NCI-H524 treated with DMSO at 0.1 percent for 48 hours (cell line): ENCODE measurements around the gene CEP97.
"Not testable (repeated sequence)": the region's sequence is repeated elsewhere in the genome, so short reads cannot be mapped to it uniquely, and the experiment has no call there.

Experiments used
- DNase-seq: peaks from one replicate; lab custom pipeline; 2025; lab: John Stamatoyannopoulos, UW

The CEP97 gene, protein sequence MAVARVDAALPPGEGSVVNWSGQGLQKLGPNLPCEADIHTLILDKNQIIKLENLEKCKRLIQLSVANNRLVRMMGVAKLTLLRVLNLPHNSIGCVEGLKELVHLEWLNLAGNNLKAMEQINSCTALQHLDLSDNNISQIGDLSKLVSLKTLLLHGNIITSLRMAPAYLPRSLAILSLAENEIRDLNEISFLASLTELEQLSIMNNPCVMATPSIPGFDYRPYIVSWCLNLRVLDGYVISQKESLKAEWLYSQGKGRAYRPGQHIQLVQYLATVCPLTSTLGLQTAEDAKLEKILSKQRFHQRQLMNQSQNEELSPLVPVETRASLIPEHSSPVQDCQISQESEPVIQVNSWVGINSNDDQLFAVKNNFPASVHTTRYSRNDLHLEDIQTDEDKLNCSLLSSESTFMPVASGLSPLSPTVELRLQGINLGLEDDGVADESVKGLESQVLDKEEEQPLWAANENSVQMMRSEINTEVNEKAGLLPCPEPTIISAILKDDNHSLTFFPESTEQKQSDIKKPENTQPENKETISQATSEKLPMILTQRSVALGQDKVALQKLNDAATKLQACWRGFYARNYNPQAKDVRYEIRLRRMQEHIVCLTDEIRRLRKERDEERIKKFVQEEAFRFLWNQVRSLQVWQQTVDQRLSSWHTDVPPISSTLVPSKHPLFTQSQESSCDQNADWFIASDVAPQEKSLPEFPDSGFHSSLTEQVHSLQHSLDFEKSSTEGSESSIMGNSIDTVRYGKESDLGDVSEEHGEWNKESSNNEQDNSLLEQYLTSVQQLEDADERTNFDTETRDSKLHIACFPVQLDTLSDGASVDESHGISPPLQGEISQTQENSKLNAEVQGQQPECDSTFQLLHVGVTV

GRCh38 chr3:101724329-101725193 is at the start of gene CEP97:
Gene CEP97 (plus strand): TSS chr3:101724614. CDS start chr3:101724677, 63 bp downstream.
- DNase-seq, result peak; percentile 97

- no peak for DNase-seq
These were observed 48.7 kb upstream of the CEP97 start for GRCh38 chr3:101675709-101676215.

- no peak for DNase-seq
These were observed 48.1 kb upstream of the CEP97 start for GRCh38 chr3:101676216-101676764.

- DNase-seq, result no peak
These were observed 47.5 kb upstream of the CEP97 start, which contains the start of gene ZBTB11 for GRCh38 chr3:101676765-101677435. Gene ZBTB11 (minus strand): TSS chr3:101677132. CDS start chr3:101676914, 218 bp downstream.

GRCh38 chr3:101677436-101678286 is 46.8 kb upstream of the CEP97 start:
- DNase-seq, result no peak

GRCh38 chr3:101678837-101679236 is 45.6 kb upstream of the CEP97 start:
- not testable (repeated sequence) for DNase-seq

DNA sequence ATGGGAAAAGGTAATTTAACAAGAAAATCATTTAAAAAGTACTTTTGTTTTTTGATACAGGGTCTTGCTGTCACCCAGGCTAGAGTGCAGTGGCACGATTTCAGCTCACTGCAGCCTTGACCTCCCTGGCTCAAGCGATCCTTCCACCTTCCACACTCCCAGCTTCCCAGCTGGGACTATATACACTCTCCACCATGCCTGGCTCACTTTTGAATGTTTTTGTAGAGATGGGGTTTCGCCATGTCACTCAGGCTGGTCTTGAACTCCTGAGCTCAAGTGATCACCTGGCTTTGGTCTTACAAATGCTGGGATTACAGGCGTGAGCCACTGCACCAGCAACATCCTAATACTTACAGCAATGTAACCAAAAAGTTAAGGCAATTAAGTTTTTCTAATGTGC is 43.9 kb upstream of the CEP97 start:
- no peak for DNase-seq

DNA sequence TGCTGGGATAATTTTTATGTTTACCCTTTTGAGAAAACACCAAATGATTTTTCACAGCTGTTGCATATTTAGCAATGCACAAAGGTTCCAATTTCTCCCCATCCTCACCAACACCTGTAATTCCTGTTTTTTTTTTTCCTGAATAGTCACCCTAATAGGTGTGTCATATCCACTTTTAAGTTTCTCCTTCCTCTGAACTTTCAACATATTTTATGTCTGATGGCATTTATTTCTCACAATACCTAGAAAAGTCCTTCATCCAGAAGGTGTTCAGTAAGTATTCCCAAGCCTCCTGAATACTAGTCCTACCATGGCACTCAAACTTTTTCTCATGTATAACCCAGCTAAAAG is 39.4 kb upstream of the CEP97 start:
- no peak for DNase-seq

DNA sequence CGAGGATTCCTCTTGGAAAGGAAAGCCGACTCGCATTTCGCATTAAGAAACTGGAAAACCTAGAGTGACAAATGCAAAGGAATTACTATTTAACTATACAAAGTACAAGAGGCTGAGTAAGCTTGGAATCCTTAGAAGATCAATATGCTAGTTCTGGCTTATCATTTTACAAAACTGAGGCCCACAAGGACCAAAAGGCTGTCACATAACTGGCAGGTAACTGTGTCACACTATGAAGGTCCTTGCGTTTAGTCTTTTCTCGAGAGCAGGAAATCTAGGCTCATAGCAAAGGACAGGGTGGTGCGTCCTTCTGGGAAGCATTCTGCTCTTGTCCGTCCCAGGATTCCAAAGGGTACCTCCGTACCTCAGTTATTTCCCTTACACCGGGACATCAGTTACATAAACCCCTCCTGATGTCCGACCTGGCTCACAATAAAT is 38.5 kb upstream of the CEP97 start:
- DNase-seq, result no peak

GRCh38 chr3:101687142-101687931 is 37.1 kb upstream of the CEP97 start:
- no peak for DNase-seq

- no peak for DNase-seq
These were observed 35.1 kb upstream of the CEP97 start for GRCh38 chr3:101689286-101689685.

GRCh38 chr3:101690972-101691371 is 33.4 kb upstream of the CEP97 start:
- DNase-seq, result no peak

DNA sequence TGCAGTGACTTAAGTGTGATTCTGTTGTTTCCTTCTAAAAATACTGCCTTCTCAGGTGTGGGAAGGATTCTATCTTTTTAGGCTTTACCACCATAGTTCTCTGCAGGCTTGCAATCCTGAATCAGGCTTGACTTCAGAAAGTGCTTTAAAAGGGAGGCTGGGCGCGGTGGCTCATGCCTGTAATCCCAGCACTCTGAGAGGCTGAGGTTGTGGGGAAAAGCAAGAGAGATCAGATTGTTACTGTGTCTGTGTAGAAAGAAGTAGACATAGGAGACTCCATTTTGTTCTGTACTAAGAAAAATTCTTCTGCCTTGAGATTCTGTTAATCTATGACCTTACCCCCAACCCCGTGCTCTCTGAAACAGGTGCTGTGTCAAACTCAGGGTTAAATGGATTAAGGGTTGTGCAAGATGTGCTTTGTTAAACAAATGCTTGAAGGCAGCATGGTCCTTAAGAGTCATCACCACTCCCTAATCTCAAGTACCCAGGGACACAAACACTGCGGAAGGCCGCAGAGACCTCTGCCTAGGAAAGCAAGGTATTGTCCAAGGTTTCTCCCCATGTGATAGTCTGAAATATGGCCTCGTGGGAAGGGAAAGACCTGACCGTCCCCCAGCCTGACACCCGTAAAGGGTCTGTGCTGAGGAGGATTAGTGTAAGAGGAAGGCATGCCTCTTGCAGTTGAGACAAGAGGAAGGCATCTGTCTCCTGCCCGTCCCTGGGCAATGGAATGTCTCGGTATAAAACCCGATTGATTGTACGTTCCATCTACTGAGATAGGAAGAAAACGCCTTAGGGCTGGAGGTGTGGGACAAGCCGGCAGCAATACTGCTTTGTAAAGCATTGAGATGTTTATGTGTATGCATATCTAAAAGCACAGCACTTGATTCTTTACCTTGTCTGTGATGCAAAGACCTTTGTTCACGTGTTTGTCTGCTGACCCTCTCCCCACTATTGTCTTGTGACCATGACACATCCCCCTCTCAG is 32.4 kb upstream of the CEP97 start:
- DNase-seq, result not testable (repeated sequence)

- not testable (repeated sequence) for DNase-seq
These were observed 30.9 kb upstream of the CEP97 start for GRCh38 chr3:101693540-101693939.

DNA sequence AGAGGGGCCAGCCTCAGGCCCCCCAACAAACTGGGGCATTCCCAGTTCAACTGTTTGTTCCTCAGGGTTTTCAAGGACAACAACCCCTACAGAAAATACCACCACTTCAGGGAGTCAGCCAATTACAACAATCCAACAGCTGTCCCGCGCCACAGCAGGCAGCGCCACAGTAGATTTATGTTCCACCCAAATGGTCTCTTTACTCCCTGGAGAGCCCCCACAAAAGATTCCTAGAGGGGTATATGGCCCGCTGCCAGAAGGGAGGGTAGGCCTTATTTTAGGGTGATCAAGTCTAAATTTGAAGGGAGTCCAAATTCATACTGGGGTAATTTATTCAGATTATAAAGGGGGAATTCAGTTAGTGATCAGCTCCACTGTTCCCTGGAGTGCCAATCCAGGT is 29.6 kb upstream of the CEP97 start:
- not testable (repeated sequence) for DNase-seq

- no peak for DNase-seq
These were observed 28.5 kb upstream of the CEP97 start for GRCh38 chr3:101695779-101696372.
